Kidney (tissue), 14 donors: Measurements from ENCODE around the gene PHACTR3. TPM values are rescaled to one million over a fixed set of nuclear protein-coding genes. Genes with fewer than 3 reads are reported as not detected.
A peak's percentile ranks its signal among the peaks of the same experiment; 100 is the strongest.

Experiments used
- DNase-seq, 5 donors: peaks; one replicate each; pipeline ENCODE4 v3.0.0-alpha.2; 2013 to 2020
- FAIRE-seq: peaks from 2 replicates; lab custom pipeline; 2012; peaks lifted over from hg19 to GRCh38; lab: Jason Lieb, UNC
- H3K27ac ChIP-seq, 2 donors: one replicate each; pipeline ENCODE4 v1.7.0; 2013; ENCODE audit warnings: low read depth in 2 of 2, low read length in 2 of 2, inconsistent platforms in 1 of 2
- H3K27me3 ChIP-seq: one replicate; pipeline ENCODE4 v1.7.1; 2013; ENCODE audit warnings: low read length, inconsistent platforms; ENCODE audit not compliant: control insufficient read depth, insufficient read depth
- H3K36me3 ChIP-seq, 3 donors: one replicate each; pipeline versions ENCODE4 v1.7.0 to v1.7.1; 2013; ENCODE audit warnings: low read length in 3 of 3, control low read depth in 1 of 3, inconsistent platforms in 1 of 3; ENCODE audit not compliant: insufficient read depth in 3 of 3, control insufficient read depth in 2 of 3
- H3K4me1 ChIP-seq, 3 donors: one replicate each; pipeline versions ENCODE4 v1.7.0 to v1.7.1; 2013; ENCODE audit warnings: low read length in 3 of 3, inconsistent platforms in 1 of 3, low read depth in 1 of 3; ENCODE audit not compliant: control insufficient read depth in 2 of 3, insufficient read depth in 2 of 3
- H3K4me3 ChIP-seq, 3 donors: one replicate each; pipeline versions ENCODE4 v1.7.0 to v1.8.1; 2013; ENCODE audit warnings: low read length in 3 of 3, control low read depth in 1 of 3, inconsistent platforms in 1 of 3
- H3K9ac ChIP-seq, 3 donors: one replicate each; pipeline versions ENCODE4 v1.7.0 to v1.7.1; 2013; ENCODE audit warnings: low read length in 3 of 3, control low read depth in 1 of 3, inconsistent platforms in 1 of 3
- H3K9me3 ChIP-seq, 3 donors: one replicate each; pipeline versions ENCODE4 v1.7.0 to v1.7.1; 2013; ENCODE audit warnings: low read length in 3 of 3, control low read depth in 1 of 3, inconsistent platforms in 1 of 3; ENCODE audit not compliant: control insufficient read depth in 2 of 3, insufficient read depth in 1 of 3
- CTCF ChIP-seq: IDR thresholded peaks from 3 replicates; pipeline ENCODE4 v1.5.1; 2012; ENCODE audit warnings: mild to moderate bottlenecking, moderate library complexity, borderline replicate concordance; ENCODE audit not compliant: insufficient read depth; ENCODE audit errors: extremely low read depth
- intact Hi-C: fragments of 100-400 bp; cut with DNase I; formaldehyde crosslinking; loops from one replicate; pipeline ENCODE4 v1.11.1; 2022
- polyA plus RNA-seq: library from polyadenylated mRNA; stranded (reverse); fragments of 350-450 nt; fragmentation: Illumina TruSeq; extraction: RNeasy Lipid Tissue Mini Kit (QIAGEN cat#74804); gene quantifications from one replicate; pipeline ENCODE4 v1.2.3, GENCODE V29; 2014; ENCODE audit warnings: low read depth, low replicate concordance; ENCODE audit not compliant: insufficient read depth
- total RNA-seq: library from RNA; stranded (reverse); fragmentation: NEBNext Ultra II Directional; extraction: Animal tissue kit (Norgen Biotek cat#: 25700); gene quantifications from one replicate; pipeline ENCODE4 v1.2.1, GENCODE V29; 2021
- donor health status: control.
- donor health status: control.
- donor health status: control.
- donor health status: control.
- donor health status: control.
- donor health status: DM: yes; HTN: yes; CAD: no.
- donor health status: Normal renal cell carcinoma (clear cell type).

PHACTR3 gene
- total and polyA plus RNA-seq, 2 donors from 2014 or later = 1.7 to 12.3 TPM

GRCh38 chr20:59804871-59805665, 200.7 kb downstream of the PHACTR3 start:
- H3K4me1 ChIP-seq = no peaks in the 10 kb centered on the region
- DNase-seq = peak in 1 of 5 donors; percentile 7
- TF ChIP-seq CTCF = no peak
- no peak overlapping the region for H3K4me3 ChIP-seq
- FAIRE-seq = no peak
- no peak overlapping the region for H3K27ac ChIP-seq
- H3K36me3 ChIP-seq = no peaks in the 10 kb centered on the region
- peaks cover 0 to 8% (median 0%) of the 10 kb centered on the region in 3 donors for H3K9me3 ChIP-seq
- H3K27me3 ChIP-seq = no peaks in the 10 kb centered on the region
- intact Hi-C loops = no loop called here
- H3K9ac ChIP-seq = no peak overlapping the region

- H3K36me3 ChIP-seq = no peaks in the 10 kb centered on the region
- no peak for TF ChIP-seq CTCF
- H3K27me3 ChIP-seq = no peaks in the 10 kb centered on the region
- FAIRE-seq (no peak), DNase-seq (peak in 1 of 5 donors; percentile 6)
- no peaks in the 10 kb centered on the region for H3K9me3 ChIP-seq
- H3K4me3 ChIP-seq = no peak overlapping the region
- no peak overlapping the region for H3K27ac ChIP-seq
- intact Hi-C loops = no loop called here
- no peaks in the 10 kb centered on the region for H3K4me1 ChIP-seq
- no peak overlapping the region for H3K9ac ChIP-seq
These were observed 201.6 kb downstream of the PHACTR3 start for GRCh38 chr20:59805786-59806577.

GRCh38 chr20:59806578-59806975, 202.2 kb downstream of the PHACTR3 start:
- no peaks in the 10 kb centered on the region for H3K36me3 ChIP-seq
- H3K9me3 ChIP-seq = no peaks in the 10 kb centered on the region
- no peaks in the 10 kb centered on the region for H3K27me3 ChIP-seq
- no peak for FAIRE-seq
- no peak overlapping the region for H3K9ac ChIP-seq
- H3K27ac ChIP-seq = no peak overlapping the region
- no peak for TF ChIP-seq CTCF
- intact Hi-C loops = no loop called here
- DNase-seq = peak in 1 of 5 donors; percentile 3
- H3K4me3 ChIP-seq = no peak overlapping the region
- H3K4me1 ChIP-seq = no peaks in the 10 kb centered on the region
